ENCODE measurements around the gene LRMDA.
"Not testable (repeated sequence)": the region's sequence is repeated elsewhere in the genome, so short reads cannot be mapped to it uniquely, and the experiment has no call there.

The LRMDA gene

GRCh38 chr10:75508239-75508813 lies 76.9 kb downstream of the LRMDA start:
- no peak for DNase-seq (ENCODE audit: low read depth)

- no peak for DNase-seq (ENCODE audit: low read depth)
Observed at GRCh38 chr10:75508814-75509306, 77.4 kb downstream of the LRMDA start.

- DNase-seq (ENCODE audit: low read depth): no peak
Observed at GRCh38 chr10:75509706-75510105, 78.3 kb downstream of the LRMDA start.

GRCh38 chr10:75511011-75511410 lies 79.6 kb downstream of the LRMDA start:
- no peak for DNase-seq (ENCODE audit: low read depth)

GRCh38 chr10:75512203-75512933 lies 80.9 kb downstream of the LRMDA start:
- DNase-seq (ENCODE audit: low read depth): no peak

- no peak for DNase-seq (ENCODE audit: low read depth)
Observed at GRCh38 chr10:75513292-75513885, 82.0 kb downstream of the LRMDA start.

- DNase-seq (ENCODE audit: low read depth): no peak
Observed at GRCh38 chr10:75514830-75515229, 83.4 kb downstream of the LRMDA start.

GRCh38 chr10:75516154-75516553 lies 84.7 kb downstream of the LRMDA start:
- DNase-seq (ENCODE audit: low read depth): not testable (repeated sequence)

GRCh38 chr10:75519213-75519612 lies 87.8 kb downstream of the LRMDA start:
- not testable (repeated sequence) for DNase-seq (ENCODE audit: low read depth)

GRCh38 chr10:75521194-75521829 lies 89.9 kb downstream of the LRMDA start:
- DNase-seq (ENCODE audit: low read depth): not testable (repeated sequence)

GRCh38 chr10:75525067-75525466 lies 93.6 kb downstream of the LRMDA start:
- DNase-seq (ENCODE audit: low read depth): no peak

- DNase-seq (ENCODE audit: low read depth): no peak
Observed at GRCh38 chr10:75525646-75526045, 94.2 kb downstream of the LRMDA start.

- DNase-seq (ENCODE audit: low read depth): no peak
Observed at GRCh38 chr10:75527542-75527941, 96.1 kb downstream of the LRMDA start.

- no peak for DNase-seq (ENCODE audit: low read depth)
Observed at GRCh38 chr10:75528392-75528791, 97.0 kb downstream of the LRMDA start.

- DNase-seq (ENCODE audit: low read depth): no peak
Observed at GRCh38 chr10:75530299-75530698, 98.9 kb downstream of the LRMDA start.

GRCh38 chr10:75531571-75532031 lies 100.2 kb downstream of the LRMDA start:
- no peak for DNase-seq (ENCODE audit: low read depth)

GRCh38 chr10:75532253-75532924 lies 101.0 kb downstream of the LRMDA start:
- DNase-seq (ENCODE audit: low read depth): no peak

- no peak for DNase-seq (ENCODE audit: low read depth)
Observed at GRCh38 chr10:75538144-75538543, 106.7 kb downstream of the LRMDA start.

- DNase-seq (ENCODE audit: low read depth): no peak
Observed at GRCh38 chr10:75538765-75539164, 107.3 kb downstream of the LRMDA start.

GRCh38 chr10:75540357-75540966 lies 109.0 kb downstream of the LRMDA start:
- DNase-seq (ENCODE audit: low read depth): no peak

- DNase-seq (ENCODE audit: low read depth): no peak
Observed at GRCh38 chr10:75540981-75541380, 109.6 kb downstream of the LRMDA start.

GRCh38 chr10:75541411-75541810 lies 110.0 kb downstream of the LRMDA start:
- no peak for DNase-seq (ENCODE audit: low read depth)
